Esophagus squamous epithelium (tissue), 4 donors: ENCODE measurements around the gene RELN.

Experiments used
- POLR2A ChIP-seq, 4 donors: fragments of 450-650 bp; IDR thresholded peaks; one replicate each; pipeline ENCODE4 v1.6.1; 2017; ENCODE audit warnings: antibody characterized with exemption in 4 of 4, mild to moderate bottlenecking in 4 of 4, moderate library complexity in 3 of 4
- TF ChIP-seq, protein P1 (sequence below), 6 experiments: fragments of 450-650 bp in 4 of 6; fragments of 200-600 bp in 2 of 6; sonication (generic) in 2 of 6; IDR thresholded peaks; one replicate each; pipeline ENCODE4 v1.5.1; 2016 to 2019; ENCODE audit warnings: antibody characterized with exemption in 6 of 6, mild to moderate bottlenecking in 4 of 6, moderate library complexity in 4 of 6

DNA sequence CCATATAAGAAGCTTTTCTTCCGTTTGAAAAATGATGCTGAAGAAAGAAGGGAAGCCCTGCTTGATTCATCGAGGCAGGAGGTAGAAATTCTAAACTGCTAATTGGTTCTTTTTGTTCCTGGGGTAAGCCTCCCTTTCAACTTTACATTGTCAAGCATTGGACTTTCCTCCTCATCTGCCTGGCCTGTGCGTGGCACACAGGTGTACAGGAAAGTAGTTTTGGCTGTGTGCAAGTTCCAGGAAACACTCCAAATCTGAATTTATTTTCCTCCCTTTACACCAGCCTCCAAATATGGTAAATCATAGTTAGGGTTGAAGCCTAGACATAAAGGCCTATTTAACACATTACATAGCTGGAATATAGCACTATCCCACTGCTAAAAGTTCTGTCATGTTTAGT is 18.2 kb upstream of the RELN start:
- TF ChIP-seq, protein P1, sequence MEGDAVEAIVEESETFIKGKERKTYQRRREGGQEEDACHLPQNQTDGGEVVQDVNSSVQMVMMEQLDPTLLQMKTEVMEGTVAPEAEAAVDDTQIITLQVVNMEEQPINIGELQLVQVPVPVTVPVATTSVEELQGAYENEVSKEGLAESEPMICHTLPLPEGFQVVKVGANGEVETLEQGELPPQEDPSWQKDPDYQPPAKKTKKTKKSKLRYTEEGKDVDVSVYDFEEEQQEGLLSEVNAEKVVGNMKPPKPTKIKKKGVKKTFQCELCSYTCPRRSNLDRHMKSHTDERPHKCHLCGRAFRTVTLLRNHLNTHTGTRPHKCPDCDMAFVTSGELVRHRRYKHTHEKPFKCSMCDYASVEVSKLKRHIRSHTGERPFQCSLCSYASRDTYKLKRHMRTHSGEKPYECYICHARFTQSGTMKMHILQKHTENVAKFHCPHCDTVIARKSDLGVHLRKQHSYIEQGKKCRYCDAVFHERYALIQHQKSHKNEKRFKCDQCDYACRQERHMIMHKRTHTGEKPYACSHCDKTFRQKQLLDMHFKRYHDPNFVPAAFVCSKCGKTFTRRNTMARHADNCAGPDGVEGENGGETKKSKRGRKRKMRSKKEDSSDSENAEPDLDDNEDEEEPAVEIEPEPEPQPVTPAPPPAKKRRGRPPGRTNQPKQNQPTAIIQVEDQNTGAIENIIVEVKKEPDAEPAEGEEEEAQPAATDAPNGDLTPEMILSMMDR (IDR thresholded peaks at IDR 0.05), result no peak
- TF ChIP-seq POLR2A (IDR thresholded peaks at IDR 0.05), result no peak
